Measurements from ENCODE around the gene TET3.

- TF ChIP-seq CTCF (IDR thresholded peaks at IDR 0.05; ENCODE audit: poor library complexity, severe bottlenecking) = no peak
- TF ChIP-seq EP300 (conservative IDR thresholded peaks at IDR 0.05; ENCODE audit: poor library complexity, severe bottlenecking) = no peak
- TF ChIP-seq POLR2AphosphoS5 (IDR thresholded peaks at IDR 0.05) = no peak
Measured at GRCh38 chr2:74004212-74005182, 19.8 kb downstream of the TET3 start.
